ENCODE measurements around the gene SOWAHB. TPM values are rescaled to one million over a fixed set of nuclear protein-coding genes. Genes with fewer than 3 reads are reported as not detected.

Gene SOWAHB
- total and polyA plus RNA-seq, 2 of the 8 experiments (the other 6 are each of a cell fraction or from before 2014, with no cell fraction given) = 0.15 to 0.65 TPM

DNA sequence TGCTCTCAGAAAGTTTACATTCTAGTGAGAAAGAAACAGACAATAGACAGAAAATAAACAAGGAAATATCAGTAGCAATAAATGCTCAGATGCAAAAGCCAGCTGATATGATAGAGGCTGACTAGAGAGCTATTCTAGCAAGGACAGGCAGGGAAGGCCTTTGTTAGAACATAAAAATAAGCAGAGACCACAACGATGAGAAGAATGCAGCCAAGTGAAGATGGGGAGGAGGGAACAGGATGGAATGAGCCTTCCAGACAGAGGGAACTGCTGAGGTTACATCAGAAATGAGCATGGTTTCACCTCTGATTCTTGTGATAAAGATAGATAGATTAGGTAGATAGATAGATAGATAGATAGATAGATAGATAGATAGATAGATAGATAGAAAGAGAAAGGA is 7.6 kb upstream of the SOWAHB start:
- H3K23me2 ChIP-seq (ENCODE audit: low read depth, low read length) = no peaks in the 10 kb centered on the region
- H3K9me3 ChIP-seq (ENCODE audit: insufficient read depth in 2 of 2, low read depth in 1 of 2, low read length in 1 of 2) = peaks cover 3 to 4% of the 10 kb centered on the region in 2 experiments; a peak in 1 of 4 replicates
- H2BK120ac ChIP-seq (replicated peaks; ENCODE audit: low read depth, low read length) = no peak overlapping the region
- H3K4ac ChIP-seq (replicated peaks; ENCODE audit: insufficient read length, low read depth, low read length) = no peak overlapping the region
- 89% methylated on average over 1 of the region's 1 CpG; no CpG with 5 or more reads in 1 of the 2 experiments for WGBS, 2 experiments (ENCODE audit: extremely low coverage in 1 of 2, insufficient coverage in 1 of 2, insufficient read length in 1 of 2, insufficient replicate concordance in 2 of 2, low coverage in 1 of 2, low lambda C conversion rate in 2 of 2, missing lambda C conversion rate in 1 of 2)
- no peak overlapping the region for H2BK12ac ChIP-seq (ENCODE audit: low read depth, low read length)
- H3K27me3 ChIP-seq (replicated peaks in 1 of 4; ENCODE audit: control insufficient read depth in 3 of 4, extremely low read depth in 1 of 4, insufficient read depth in 3 of 4, low read length in 3 of 4) = no peaks in the 10 kb centered on the region
- no peaks in the 10 kb centered on the region for H3K79me2 ChIP-seq (ENCODE audit: control insufficient read depth in 1 of 2, insufficient read depth in 2 of 2, low read length in 2 of 2)
- no peak overlapping the region for H2BK20ac ChIP-seq (ENCODE audit: low read length)
- H4K91ac ChIP-seq (replicated peaks; ENCODE audit: insufficient read length, low read length) = no peak overlapping the region
- no peak overlapping the region for H3K4me2 ChIP-seq (ENCODE audit: insufficient read depth in 1 of 2, low read depth in 2 of 2, low read length in 2 of 2)
- no peak overlapping the region for H3K56ac ChIP-seq (replicated peaks; ENCODE audit: insufficient read length, low read depth, low read length)
- H3K9ac ChIP-seq (replicated peaks in 1 of 4; ENCODE audit: extremely low read depth in 1 of 4, low read depth in 3 of 4, low read length in 3 of 4) = no peak overlapping the region
- H3K4me1 ChIP-seq (replicated peaks in 1 of 4; ENCODE audit: control insufficient read depth in 3 of 4, insufficient read depth in 4 of 4, low read length in 3 of 4) = no peaks in the 10 kb centered on the region
- no peaks in the 10 kb centered on the region for H3K36me3 ChIP-seq (ENCODE audit: control insufficient read depth in 2 of 4, insufficient read depth in 4 of 4, low read length in 3 of 4)
- no peak overlapping the region for H4K5ac ChIP-seq (ENCODE audit: insufficient read length, low read depth, low read length)
- no peak overlapping the region for H3K14ac ChIP-seq (ENCODE audit: insufficient read length)
- ChIA-PET CTCF (ENCODE audit: partially characterized antibody) (interaction anchor here (1.9 kb wide), 1 partner anchor 10 kb away, joined by 10 read pairs; no protein-coding TSS in a partner anchor), POLR2A (ENCODE audit: partially characterized antibody) (interaction anchor here (0.6 to 2.0 kb wide), 2 partner anchors 13 to 42 kb away, joined by 4 read pairs; no protein-coding TSS in a partner anchor)
- no peak overlapping the region for H2BK5ac ChIP-seq (ENCODE audit: low read depth, low read length)
- no peak overlapping the region for H3K27ac ChIP-seq (ENCODE audit: low read depth, low read length)
- H3K4me3 ChIP-seq (ENCODE audit: extremely low read depth in 1 of 4, insufficient read depth in 2 of 4, low read depth in 3 of 4, low read length in 4 of 4) = no peak overlapping the region
- no peaks in the 10 kb centered on the region for H4K20me1 ChIP-seq (replicated peaks in 1 of 2; ENCODE audit: control insufficient read depth in 1 of 2, insufficient read depth in 2 of 2, low read length in 2 of 2)
- H2BK15ac ChIP-seq (ENCODE audit: low read length) = no peak overlapping the region
- no peak overlapping the region for H2AFZ ChIP-seq (ENCODE audit: low read length)
- FAIRE-seq = no peak
- no peaks in the 10 kb centered on the region for H3K79me1 ChIP-seq (ENCODE audit: low read depth, low read length)
- no peak overlapping the region for H3K18ac ChIP-seq (ENCODE audit: extremely low read depth, low read length)
- no peak overlapping the region for H3K23ac ChIP-seq (ENCODE audit: insufficient read length)
- no peak overlapping the region for H2AK5ac ChIP-seq (ENCODE audit: low read depth, low read length)
- no peak for DNase-seq (ENCODE audit: low read depth in 1 of 2, low spot score in 2 of 2)
- no peak overlapping the region for H4K8ac ChIP-seq (ENCODE audit: extremely low read depth, insufficient read depth, low read length)
- TF ChIP-seq CTBP2 (IDR thresholded peaks at IDR 0.05; ENCODE audit: borderline replicate concordance, insufficient read depth, insufficient read length, low read length) (no peak), JUN (IDR thresholded peaks at IDR 0.05; ENCODE audit: low read depth, low read length) (no peak), CHD1 (IDR thresholded peaks at IDR 0.05; ENCODE audit: low read depth, low read length) (no peak), NRF1 (IDR thresholded peaks at IDR 0.05; ENCODE audit: low read depth, low read length) (no peak)

All from H1 (cell line).